HS-5 (cell line): ENCODE data around the gene MPEG1.

Experiments used
- DNase-seq: peaks from one replicate; pipeline ENCODE4 v3.0.0-alpha.2; 2012; ENCODE audit warnings: low read depth

The MPEG1 gene

GRCh38 chr11:59212744-59213631 is at the start of gene MPEG1:
TSS of gene MPEG1 (minus strand) at chr11:59212927. CDS start at chr11:59212865, 62 bp downstream.
- DNase-seq: no peak

GRCh38 chr11:59262177-59262818 is 49.6 kb upstream of the MPEG1 start:
- no peak for DNase-seq

GRCh38 chr11:59261150-59261549 is 48.4 kb upstream of the MPEG1 start:
- no peak for DNase-seq

- DNase-seq: no peak
Measured at GRCh38 chr11:59259867-59260475, 47.2 kb upstream of the MPEG1 start.

GRCh38 chr11:59259047-59259446 is 46.3 kb upstream of the MPEG1 start:
- no peak for DNase-seq

- DNase-seq: no peak
Measured at GRCh38 chr11:59255281-59255680, 42.6 kb upstream of the MPEG1 start.

GRCh38 chr11:59254286-59254685 is 41.6 kb upstream of the MPEG1 start:
- no peak for DNase-seq

GRCh38 chr11:59253001-59253400 is 40.3 kb upstream of the MPEG1 start:
- DNase-seq: no peak

- DNase-seq: no peak
Measured at GRCh38 chr11:59249535-59249934, 36.8 kb upstream of the MPEG1 start.

- peak; percentile 52 for DNase-seq
Measured at GRCh38 chr11:59247531-59248227, 35.0 kb upstream of the MPEG1 start.

GRCh38 chr11:59243633-59244032 is 30.9 kb upstream of the MPEG1 start:
- DNase-seq: no peak

GRCh38 chr11:59240322-59240721 is 27.6 kb upstream of the MPEG1 start:
- no peak for DNase-seq

GRCh38 chr11:59226396-59226795 is 13.7 kb upstream of the MPEG1 start:
- no peak for DNase-seq

- DNase-seq: no peak
Measured at GRCh38 chr11:59225017-59225416, 12.3 kb upstream of the MPEG1 start.

GRCh38 chr11:59224351-59224928 is 11.7 kb upstream of the MPEG1 start:
- DNase-seq: no peak

GRCh38 chr11:59223611-59224010 is 10.9 kb upstream of the MPEG1 start:
- no peak for DNase-seq

GRCh38 chr11:59223177-59223576 is 10.4 kb upstream of the MPEG1 start:
- DNase-seq: no peak

GRCh38 chr11:59222464-59223060 is 9.8 kb upstream of the MPEG1 start:
- DNase-seq: no peak

- peak; percentile 95 for DNase-seq
Measured at GRCh38 chr11:59221441-59221840, 8.7 kb upstream of the MPEG1 start.

- DNase-seq: no peak
Measured at GRCh38 chr11:59219836-59220235, 7.1 kb upstream of the MPEG1 start.

- no peak for DNase-seq
Measured at GRCh38 chr11:59218893-59219292, 6.2 kb upstream of the MPEG1 start.

- DNase-seq: no peak
Measured at GRCh38 chr11:59218319-59218718, 5.6 kb upstream of the MPEG1 start.
